Measurements from ENCODE around the gene PPAN.

Gene PPAN, protein sequence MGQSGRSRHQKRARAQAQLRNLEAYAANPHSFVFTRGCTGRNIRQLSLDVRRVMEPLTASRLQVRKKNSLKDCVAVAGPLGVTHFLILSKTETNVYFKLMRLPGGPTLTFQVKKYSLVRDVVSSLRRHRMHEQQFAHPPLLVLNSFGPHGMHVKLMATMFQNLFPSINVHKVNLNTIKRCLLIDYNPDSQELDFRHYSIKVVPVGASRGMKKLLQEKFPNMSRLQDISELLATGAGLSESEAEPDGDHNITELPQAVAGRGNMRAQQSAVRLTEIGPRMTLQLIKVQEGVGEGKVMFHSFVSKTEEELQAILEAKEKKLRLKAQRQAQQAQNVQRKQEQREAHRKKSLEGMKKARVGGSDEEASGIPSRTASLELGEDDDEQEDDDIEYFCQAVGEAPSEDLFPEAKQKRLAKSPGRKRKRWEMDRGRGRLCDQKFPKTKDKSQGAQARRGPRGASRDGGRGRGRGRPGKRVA

DNA sequence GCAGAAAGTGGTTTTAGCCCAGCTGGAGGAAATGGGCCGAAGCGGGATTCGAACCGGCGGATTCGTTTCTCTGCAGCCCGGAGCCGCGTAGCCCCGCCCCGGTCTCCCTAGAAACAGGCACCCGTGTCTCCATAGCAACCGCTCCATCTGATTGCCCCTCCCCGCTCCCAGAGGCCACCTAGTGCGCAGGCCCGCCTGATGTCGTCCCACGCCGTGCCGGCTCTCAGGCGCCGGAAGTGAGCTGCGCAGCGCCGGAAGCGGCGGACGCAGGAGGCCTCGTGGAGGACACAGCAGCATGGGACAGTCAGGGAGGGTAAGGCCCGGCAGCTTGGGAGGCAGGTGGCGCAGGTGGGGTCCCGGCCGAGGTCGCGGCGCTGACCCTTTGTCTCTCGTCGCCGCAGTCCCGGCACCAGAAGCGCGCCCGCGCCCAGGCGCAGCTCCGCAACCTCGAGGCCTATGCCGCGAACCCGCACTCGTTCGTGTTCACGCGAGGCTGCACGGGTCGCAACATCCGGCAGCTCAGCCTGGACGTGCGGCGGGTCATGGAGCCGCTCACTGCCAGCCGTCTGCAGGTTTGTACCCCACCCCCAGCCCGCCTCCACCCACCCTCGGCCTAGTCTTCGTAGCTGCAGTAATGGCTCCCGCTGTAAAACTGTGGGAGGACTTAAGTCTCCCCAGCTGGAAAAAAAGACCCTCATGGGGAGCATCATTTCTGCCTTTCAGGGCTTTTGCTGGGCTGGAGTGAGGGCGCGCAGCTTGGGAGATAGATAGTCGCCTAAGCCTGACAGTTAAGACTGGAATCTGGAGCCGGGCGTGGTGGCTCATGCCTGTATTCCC is at the start of gene PPAN:
PPAN (plus strand) TSS at position 263 of the 837 bp plus-strand sequence; CDS start at position 296, 33 bp downstream.
- DNase-seq = peak; percentile 99

DNA sequence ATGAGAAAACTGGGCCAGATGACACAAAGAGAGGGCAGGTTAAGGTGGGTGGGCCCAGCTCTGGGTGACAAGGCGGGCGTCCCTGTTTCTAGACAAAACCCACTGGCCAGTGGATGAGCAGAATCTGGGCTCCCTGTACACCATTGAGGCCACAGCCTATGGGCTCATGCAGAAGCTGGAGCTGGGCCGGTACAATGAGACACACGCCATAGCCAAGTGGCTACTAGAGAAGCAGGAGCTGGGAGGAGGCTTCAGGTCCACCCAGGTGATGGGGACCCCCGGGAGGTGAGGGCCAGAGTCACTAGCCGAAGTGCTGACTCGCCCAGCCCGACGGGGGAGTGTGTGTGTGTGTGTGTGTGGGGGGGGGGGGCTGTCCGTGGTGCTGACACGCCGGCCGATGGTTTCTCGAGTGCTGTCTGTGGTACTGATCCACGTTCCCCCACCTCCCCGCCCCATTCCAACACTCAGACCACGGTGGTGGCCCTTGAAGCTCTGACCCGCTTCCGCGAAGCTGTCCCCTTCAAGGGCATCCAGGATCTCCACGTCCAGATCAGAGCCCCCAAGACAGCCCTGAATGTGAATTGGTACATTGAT is 44.3 kb upstream of the PPAN start:
- no peak for DNase-seq

DNA sequence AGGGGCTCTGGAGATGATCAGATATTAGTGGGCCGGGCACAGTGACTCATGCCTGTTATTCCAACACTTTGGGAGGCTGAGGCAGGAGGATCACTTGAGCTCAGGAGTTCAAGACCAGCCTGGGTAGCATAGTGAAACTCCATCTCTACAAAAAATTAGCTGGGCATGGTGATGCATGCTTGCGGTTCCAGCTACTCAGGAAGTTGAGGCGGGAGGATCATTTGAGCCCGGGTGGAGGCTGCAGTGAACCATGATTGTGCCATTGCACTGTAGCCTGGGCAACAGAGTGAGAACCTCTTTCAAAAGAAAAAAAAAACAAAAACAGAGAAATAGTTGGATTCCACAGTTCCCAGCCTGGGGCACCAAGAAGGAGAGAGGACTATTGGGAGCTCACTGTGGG is 38.0 kb upstream of the PPAN start:
- DNase-seq = no peak

DNA sequence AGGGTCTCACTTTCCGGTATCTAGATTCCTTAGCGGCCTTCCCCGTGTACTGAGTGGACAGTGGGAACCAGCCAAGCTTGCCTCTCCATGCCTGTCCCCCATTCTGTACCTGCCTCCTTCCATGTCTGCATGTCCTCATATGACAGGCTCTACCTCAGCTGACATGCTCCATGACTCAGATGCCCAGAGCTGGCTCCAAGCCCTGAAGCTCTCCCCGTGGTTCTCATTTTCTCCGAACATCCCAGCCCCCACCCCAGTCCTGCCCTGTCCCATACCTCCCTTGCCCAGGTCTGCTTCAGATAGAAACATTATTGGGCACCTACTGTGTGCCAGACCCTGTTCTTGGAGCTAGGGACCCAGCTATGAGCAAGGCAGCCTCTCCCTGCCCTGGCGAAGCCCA is 37.1 kb upstream of the PPAN start:
- no peak for DNase-seq

DNA sequence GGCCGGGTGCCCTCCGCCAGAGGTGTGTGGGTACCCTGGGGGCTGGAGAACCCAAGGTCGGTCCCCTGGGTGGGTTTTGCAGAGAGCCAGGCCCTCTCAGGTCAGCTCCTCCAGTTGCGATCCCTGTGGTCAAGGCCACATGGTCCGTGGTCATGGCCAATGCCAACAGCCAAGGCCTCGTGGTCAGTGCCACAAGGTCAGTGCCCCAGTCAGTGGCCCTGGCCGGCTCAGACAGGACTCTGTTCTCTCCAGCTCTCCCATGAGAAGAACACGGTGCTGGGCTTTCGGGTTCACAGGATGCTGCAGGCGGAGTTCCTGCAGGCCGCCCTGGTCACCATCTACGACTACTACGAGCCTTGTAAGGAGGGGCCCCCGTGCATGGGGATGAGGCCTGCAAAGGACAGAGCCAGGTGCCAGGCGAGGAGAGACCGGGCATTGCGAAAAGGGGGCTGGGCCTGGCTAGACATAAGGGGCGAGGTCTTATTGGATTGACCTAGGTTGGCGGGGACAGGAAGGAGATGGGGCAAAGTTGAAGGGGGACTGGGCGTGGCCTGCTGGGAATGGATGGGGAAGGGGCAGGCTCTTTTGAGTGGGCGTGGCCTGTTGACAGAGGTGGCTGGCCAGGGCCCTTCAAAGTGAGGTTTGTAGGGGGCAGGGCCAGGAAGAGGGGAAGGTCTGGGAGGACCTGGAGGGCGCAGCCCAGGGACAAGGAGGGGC is 35.3 kb upstream of the PPAN start:
- DNase-seq = no peak

DNA sequence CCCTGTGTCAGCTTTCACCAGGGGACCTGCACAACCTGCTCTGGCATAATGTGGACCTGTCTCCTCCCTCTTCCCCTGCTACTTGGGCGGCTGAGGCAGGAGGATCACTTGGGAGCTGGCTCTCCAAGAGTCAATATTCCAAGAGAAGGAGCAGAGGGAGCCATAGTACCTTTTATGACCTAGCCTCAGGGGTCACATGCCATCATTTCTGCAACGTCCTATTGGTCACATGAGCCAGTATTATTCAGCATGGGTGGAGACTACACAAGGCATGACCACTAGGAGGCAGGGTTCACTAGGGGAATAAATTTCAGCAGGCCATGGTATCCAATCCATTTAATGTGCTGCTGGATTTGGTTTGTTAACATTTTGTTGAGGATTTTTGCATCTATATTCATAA is 32.0 kb upstream of the PPAN start:
- DNase-seq = no peak

DNA sequence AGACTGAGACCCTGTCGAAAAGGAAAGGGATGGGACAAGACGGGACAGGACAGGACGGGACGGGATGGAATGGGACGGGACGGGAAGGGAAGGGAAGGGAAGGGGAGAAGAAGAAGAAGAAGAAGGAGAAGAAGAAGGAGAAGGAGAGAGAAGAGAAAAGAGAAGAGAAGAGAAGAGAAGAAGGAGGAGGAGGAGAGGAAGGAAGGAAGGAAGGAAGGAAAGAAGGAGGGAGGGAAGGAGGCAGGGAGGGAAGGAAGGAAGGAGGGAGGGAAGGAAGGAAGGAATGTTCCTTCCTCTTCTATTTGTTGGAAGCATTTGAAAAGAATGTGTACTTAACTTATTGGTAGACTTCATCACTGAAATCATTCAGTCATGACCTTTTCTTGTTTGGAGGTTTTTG is 29.6 kb upstream of the PPAN start:
- no peak for DNase-seq

DNA sequence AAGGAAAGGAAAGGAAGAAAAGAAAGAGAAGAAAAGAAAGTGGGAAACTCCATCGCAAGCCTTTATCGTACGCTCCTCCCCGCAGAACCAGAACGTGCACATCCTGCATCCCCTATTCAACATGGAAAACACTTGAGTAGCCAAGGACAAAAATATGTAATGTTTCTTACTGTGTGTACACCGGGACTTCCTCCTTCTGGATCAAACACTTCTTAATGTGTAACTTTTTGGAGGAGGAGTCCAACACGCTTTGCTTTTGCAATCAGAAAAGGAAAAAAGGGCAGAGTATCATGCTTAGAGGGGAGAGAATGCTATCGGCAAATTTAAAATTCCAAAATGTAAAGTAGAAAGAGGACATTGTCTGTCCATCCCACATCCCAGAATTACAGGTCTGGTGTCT is 27.8 kb upstream of the PPAN start:
- no peak for DNase-seq

DNA sequence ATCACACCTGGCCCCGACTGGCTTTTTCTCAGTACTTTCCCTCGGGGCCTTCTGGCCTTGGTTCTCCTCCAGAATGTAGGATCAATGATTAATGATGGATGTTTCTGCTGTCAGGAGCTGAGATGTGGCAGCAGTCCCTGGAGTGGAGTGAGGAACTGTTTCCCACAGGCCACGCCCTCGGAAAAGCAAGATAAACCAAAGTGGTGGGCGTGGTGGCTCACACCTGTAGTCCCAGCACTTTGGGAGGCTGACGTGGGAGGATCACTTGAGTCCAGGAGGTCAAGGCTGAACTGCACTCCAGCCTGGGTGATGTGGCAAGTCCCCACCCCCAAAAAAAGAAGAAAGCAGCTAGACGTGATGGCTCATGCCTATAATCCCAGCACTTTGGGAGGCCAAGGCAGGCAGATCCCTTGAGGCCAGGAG is 27.1 kb upstream of the PPAN start:
- no peak for DNase-seq

DNA sequence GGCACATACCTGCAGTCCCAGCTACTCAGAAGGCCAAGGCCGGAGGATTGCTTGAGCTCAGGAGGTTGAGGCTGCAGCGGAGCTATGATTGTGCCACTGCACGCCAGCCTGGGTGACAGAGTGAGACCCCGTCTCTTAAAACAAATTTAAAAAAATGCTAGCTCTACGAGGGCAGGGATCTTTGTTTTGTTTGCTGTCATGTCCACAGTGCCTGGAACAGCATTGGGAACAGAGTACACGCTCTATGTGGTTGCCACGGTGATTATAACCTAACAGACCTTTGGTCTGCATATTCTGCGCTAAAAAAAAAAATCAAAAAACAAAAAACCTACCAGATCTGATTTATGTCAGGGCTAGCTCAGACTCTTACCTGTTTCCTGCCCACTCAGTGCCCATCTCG is 22.3 kb upstream of the PPAN start:
- DNase-seq = no peak

DNA sequence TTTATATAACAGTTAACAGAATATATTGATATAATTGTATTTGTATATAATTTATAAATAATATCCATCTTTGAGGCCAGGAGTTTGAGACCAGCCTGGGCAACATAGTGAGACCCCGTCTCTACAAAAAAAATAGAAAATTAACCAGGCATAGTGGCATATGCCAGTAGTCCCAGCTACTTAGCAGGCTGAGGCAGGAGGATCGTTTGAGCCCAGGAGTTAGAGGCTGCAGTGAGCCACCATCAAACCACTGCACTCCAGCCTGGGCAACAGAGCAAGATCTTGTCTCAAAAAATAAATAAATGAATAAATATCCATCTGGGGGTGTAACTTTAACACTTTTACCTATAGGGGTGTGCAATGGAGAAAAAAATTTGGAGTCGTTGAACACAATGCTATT is 21.4 kb upstream of the PPAN start:
- DNase-seq = no peak

DNA sequence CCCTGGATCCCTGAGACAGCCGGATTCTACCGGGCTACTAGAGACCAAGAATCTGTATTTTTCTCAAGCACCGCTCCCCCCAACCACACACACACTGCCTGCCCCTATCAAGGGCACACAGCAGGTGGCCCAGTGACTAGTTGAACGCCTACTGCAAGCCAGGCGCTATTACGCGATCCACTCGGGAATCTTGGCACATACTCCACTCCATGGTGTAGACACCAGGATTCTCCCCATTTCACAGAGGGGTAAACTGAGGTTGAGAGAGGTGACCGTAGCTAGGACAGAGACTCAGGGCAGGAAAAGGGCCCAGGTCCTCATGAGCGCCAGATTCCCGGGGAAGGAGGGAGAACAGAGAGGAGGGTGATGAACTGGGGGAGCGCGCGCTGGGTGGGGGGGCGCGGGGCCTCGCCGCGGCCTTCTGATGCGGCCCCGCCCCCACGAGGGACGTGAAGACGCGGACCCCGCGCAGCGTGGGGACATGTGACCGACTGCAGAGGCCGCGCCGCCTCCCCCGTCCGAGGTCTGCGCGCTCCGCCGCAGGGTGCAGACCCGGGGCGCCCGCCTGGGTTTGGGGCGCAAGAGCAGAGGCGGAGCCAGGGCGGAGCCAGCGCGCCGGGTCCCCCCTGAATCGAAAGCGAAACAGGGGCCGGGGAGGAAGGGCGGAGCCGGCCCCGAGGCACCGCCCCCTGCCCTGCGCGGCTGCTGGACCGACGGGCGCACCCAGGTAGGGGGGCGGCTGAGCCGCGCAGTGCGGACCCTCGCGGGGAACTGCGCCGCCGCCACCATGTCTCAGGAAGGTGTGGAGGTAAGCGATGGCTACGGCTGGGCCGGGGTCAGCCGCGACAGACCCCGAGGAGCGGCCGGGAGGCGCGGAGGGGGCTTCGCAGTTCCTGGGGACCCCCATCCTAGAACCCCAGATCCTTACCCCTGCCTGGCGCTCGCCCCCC is 20.2 kb upstream of the PPAN start, which contains the start of gene SHFL:
SHFL (plus strand) TSS at position 677 of the 950 bp plus-strand sequence; CDS start at position 788, 111 bp downstream.
- peak; percentile 31 for DNase-seq

DNA sequence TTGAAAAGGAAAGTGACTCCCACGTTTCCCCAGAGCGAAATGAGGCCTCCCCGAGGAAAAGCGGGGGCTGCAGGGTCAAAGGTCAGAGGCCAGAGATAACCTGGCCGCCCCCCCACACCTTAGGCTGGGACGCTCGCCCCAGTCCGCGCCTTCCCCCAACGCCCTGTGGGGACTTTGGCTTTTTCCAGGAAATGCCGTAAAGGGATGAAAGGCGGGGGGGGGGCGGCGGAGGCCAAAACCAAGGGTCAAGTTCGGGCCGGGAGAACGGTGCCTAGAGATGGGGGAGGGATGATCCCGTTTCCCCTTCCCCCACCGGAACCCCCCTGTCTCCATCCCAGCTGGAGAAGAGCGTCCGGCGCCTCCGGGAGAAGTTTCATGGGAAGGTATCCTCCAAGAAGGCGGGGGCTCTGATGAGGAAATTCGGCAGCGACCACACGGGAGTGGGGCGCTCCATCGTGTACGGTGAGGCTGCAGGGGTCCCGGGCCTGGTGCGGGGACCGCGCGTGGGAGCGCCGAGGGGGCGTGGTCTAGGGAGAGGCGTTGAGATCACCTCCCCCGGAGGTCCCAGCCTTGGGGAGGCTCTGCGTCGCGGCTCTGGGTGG is 19.5 kb upstream of the PPAN start:
- DNase-seq = no peak

DNA sequence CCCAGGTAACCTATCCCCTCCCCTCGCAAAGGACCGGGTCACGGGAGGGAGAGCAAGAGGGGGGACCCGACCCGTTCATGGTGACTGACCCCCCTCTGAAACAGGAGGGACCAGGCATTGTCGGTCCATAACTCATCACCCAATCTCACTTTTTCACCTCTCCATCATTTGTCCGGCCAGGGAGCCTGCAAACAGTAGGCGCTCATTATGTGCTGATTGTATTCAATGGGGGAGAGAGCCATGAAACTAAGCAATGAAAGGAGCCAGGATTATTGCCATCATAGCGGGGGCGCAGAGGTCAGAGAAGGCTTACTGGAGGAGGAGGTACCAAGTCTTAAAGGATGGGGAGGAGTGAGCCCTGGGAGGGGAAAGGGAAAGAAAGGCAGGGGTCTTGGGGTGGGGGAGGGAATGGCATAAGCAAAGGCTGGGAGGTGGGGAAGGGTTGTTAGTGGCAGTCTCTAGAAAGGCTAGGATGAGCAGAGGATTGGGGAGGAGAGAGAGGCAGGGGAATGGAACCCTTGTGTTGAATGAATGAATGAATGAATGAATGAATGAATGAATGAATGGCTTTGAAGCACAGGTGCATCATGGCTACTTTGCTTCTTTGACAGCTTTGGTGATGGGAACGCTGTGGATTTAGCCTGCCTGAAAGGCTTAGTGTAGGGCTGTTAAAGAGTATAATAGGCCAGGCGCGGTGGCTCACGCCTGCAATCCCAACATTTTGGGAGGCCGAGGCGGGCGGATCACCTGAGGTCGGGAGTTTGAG is 18.7 kb upstream of the PPAN start:
- DNase-seq = no peak

DNA sequence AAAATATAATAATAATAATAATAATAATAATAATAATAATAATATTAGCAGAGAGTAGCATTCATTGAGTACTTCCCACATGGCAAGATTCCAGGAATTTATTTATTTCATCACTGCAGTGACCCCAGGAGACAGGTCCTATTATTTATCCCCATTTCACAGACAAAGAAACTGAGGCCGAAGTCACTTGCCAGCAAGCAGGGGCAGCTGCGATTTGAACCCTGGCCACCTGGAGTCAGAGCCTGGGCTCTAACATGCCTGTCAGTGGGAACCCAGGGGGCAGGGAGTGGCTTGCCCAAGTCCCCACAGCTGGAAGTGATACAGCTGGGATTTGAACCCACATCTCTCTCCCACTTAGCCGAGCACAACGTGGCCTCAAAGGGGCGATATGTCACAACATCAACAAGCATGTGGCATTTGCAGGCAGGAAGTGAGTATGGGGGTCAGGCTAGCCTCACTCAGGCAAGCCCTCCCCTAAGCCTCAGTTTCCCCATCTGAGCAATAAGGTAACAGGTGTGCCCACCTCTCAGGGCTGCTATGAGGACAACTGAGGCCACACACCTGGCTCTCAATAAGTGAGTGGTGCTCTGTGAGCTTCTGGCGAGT is 17.1 kb upstream of the PPAN start:
- no peak for DNase-seq

DNA sequence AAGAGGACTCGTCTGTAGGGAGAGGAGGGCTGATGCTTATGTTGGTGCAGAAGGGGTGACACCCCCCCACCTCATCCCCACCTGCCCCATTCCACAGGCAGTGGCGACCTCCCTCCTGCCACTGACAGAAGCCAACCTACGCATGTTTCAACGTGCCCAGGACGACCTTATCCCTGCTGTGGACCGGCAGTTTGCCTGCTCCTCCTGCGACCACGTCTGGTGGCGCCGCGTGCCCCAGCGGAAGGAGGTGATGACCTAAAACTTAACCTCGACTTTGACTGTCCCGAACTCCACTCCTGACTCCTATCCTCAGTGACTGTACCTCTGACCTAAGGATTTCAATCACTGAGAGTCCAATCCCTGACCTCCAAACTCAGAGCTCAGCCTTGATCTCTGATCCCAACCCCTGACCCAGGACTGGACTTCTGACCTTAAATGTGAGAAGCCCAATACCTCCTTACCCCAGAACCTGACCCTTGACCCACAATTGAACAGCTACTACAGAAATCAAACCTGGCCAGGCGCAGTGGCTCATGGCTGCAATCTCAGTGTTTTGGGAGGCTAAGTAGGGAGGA is 16.3 kb upstream of the PPAN start:
- DNase-seq = no peak

DNA sequence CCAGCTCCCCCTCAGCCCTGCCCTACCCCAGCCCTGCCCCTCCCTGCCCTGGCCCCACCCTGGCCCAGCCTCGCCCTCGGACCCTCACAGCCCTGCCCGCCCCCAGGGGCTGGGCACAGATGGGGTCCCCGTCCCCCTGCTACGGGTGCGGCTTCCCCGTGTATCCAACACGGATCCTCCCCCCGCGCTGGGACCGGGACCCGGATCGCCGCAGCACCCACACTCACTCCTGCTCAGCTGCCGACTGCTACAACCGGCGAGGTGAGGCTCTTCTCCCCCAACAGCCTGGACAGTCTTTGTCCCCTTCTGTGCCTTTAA is 14.8 kb upstream of the PPAN start:
- DNase-seq = no peak

DNA sequence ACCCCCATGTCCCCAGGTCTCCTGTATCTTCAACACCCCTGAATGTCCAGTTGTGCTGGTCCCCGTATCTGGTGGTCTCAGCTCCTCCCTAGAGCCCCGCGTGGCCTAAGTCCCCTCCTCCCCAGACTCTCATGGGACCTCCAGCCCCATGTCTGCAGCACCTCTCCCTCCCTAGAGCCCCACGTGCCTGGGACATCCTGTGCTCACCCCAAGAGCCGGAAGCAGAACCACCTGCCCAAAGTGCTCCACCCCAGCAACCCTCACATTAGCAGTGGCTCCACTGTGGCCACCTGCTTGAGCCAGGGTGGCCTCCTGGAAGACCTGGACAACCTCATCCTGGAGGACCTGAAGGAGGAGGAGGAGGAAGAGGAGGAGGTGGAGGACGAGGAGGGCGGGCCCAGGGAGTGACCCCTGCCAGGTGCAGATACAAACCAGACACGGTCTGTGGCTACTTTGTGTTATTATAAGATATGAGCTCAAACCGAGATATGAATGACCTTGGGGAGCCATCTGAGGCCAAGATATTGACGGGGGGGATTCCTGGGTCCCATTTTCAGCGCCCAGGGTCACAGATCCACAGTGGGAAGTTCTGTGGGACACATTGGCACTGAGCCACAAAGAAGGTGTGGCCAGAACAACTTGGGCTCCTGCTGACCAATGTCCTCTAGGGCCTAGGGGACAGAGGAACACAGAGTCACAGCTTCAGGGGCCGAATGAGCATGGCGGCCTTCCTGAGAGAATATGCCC is 14.1 kb upstream of the PPAN start:
- no peak for DNase-seq

Data from amniotic stem cell (primary cell).